Caco-2 (cell line): ENCODE data around the gene HDAC9. TPM values are rescaled to one million over a fixed set of nuclear protein-coding genes. Genes with fewer than 3 reads are reported as not detected.

ENCODE experiments used
- BruUV-seq: library from RNA; stranded (reverse); fragments of 400-500 nt; replicated peaks from 2 replicates; lab custom pipeline; 2021; lab: Mats Ljungman, UMichigan
- CTCF ChIA-PET: fragments of 300-600 bp; sonication (Branson Sonifier 250); formaldehyde crosslinking; loops from one replicate; lab custom pipeline; 2022; ENCODE audit warnings: antibody characterized with exemption; lab: Charles Lee
- POLR2A ChIA-PET: fragments of 300-600 bp; sonication (Branson Sonifier 250); formaldehyde crosslinking; loops from one replicate; lab custom pipeline; 2022; ENCODE audit warnings: antibody characterized with exemption; lab: Charles Lee
- DNase-seq, 2 experiments: peaks; one replicate each; pipeline versions ENCODE4 v3.0.0 to v3.0.0-alpha.2; 2020 to 2022
- H3K27me3 ChIP-seq: replicated peaks from 2 replicates; pipeline ENCODE4 v1.6.0; 2011; ENCODE audit warnings: low read length; ENCODE audit not compliant: control insufficient read depth, insufficient read depth
- H3K36me3 ChIP-seq: 2 replicates; pipeline ENCODE4 v1.5.1; 2011; ENCODE audit warnings: low read length; ENCODE audit not compliant: control insufficient read depth, insufficient read depth
- H3K4me1 ChIP-seq: fragments of 250-450 bp; sonication (Bioruptor Pico); 2 replicates; pipeline ENCODE4 v1.5.1; 2020; ENCODE audit warnings: mild to moderate bottlenecking
- H3K4me3 ChIP-seq: 2 replicates; pipeline ENCODE4 v1.5.1; 2011; ENCODE audit warnings: low read depth, mild to moderate bottlenecking, control low read depth, low read length
- H3K9me3 ChIP-seq: fragments of 250-450 bp; sonication (Bioruptor Pico); 2 replicates; pipeline ENCODE4 v1.5.1; 2020; ENCODE audit warnings: mild to moderate bottlenecking, moderate library complexity
- H3K27ac Mint-ChIP-seq: one replicate; pipeline ENCODE4 v1.8.0; 2022; ENCODE audit warnings: mixed read lengths; ENCODE audit not compliant: unreplicated experiment
- H3K27me3 Mint-ChIP-seq: one replicate; pipeline ENCODE4 v1.8.0; 2022; ENCODE audit warnings: mixed read lengths; ENCODE audit not compliant: insufficient read depth, unreplicated experiment
- H3K36me3 Mint-ChIP-seq: one replicate; pipeline ENCODE4 v1.8.0; 2022; ENCODE audit warnings: mild to moderate bottlenecking, mixed read lengths; ENCODE audit not compliant: insufficient read depth, unreplicated experiment
- H3K4me1 Mint-ChIP-seq: one replicate; pipeline ENCODE4 v1.8.0; 2022; ENCODE audit warnings: low read depth, mixed read lengths; ENCODE audit not compliant: unreplicated experiment
- H3K4me3 Mint-ChIP-seq: one replicate; pipeline ENCODE4 v1.8.0; 2022; ENCODE audit warnings: mild to moderate bottlenecking, moderate library complexity, mixed read lengths; ENCODE audit not compliant: unreplicated experiment
- H3K9me3 Mint-ChIP-seq: one replicate; pipeline ENCODE4 v1.8.0; 2022; ENCODE audit warnings: mixed read lengths; ENCODE audit not compliant: unreplicated experiment
- CTCF ChIP-seq, 2 experiments: fragments of 200-600 bp in 1 of 2; IDR thresholded peaks; 1 replicate in 1 of 2; 2 replicates in 1 of 2; pipeline versions ENCODE4 v1.5.1 to v1.8.0; 2011 to 2022; ENCODE audit warnings: antibody characterized with exemption in 1 of 2, control low read depth in 1 of 2, inconsistent platforms in 1 of 2, low read depth in 1 of 2, low read length in 1 of 2, mild to moderate bottlenecking in 1 of 2, moderate library complexity in 1 of 2; ENCODE audit not compliant: insufficient read depth in 1 of 2, severe bottlenecking in 1 of 2, unreplicated experiment in 1 of 2
- intact Hi-C: fragments of 100-400 bp; cut with micrococcal nuclease; formaldehyde crosslinking; loops from one replicate; pipeline ENCODE4 v1.10.0; 2022; ENCODE audit not compliant: unreplicated experiment
- total RNA-seq: library from RNA; stranded (reverse); gene quantifications from 2 replicates; pipeline ENCODE4 v1.2.3, GENCODE V29; 2022

The HDAC9 gene
- total RNA-seq, 1 experiment from 2014 or later: 0.27 TPM

DNA sequence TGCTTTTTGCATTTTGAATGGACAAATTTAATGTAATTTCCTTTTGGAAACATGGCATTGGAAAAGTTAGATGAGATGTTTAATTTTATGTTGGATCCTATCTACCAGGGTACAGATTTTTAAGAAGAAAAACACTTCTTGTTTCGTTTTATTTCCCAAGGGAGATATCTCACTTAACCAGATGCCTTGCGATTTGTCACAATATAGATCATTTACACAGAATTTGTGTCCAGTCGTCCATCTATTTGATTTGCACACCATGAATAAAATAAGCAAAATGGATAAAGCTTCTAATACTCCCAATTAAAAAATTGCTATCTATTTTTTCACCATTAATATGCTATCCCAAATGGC is 25.7 kb downstream of the HDAC9 start:
- Histone ChIP-seq H3K4me3 (no peak overlapping the region), H3K9me3 (no peaks in the 10 kb centered on the region), H3K4me1 (no peaks in the 10 kb centered on the region), H3K27me3 (no peaks in the 10 kb centered on the region), H3K36me3 (no peaks in the 10 kb centered on the region)
- H3K4me3 Mint-ChIP-seq: no peak overlapping the region
- no peak overlapping the region for H3K27ac Mint-ChIP-seq
- H3K36me3 Mint-ChIP-seq: no peaks in the 10 kb centered on the region
- no peaks in the 10 kb centered on the region for H3K9me3 Mint-ChIP-seq
- H3K27me3 Mint-ChIP-seq: no peaks in the 10 kb centered on the region
- TF ChIP-seq CTCF (IDR thresholded peaks at IDR 0.05; ENCODE audit: insufficient read depth in 1 of 2, low read depth in 1 of 2, low read length in 1 of 2, severe bottlenecking in 1 of 2, unreplicated experiment in 1 of 2): no peak
- DNase-seq: no peak
- CTCF ChIA-PET: no interaction called here
- intact Hi-C loops: no loop called here
- H3K4me1 Mint-ChIP-seq: no peaks in the 10 kb centered on the region
- no TSS peak for BruUV-seq
- POLR2A ChIA-PET: no interaction called here

DNA sequence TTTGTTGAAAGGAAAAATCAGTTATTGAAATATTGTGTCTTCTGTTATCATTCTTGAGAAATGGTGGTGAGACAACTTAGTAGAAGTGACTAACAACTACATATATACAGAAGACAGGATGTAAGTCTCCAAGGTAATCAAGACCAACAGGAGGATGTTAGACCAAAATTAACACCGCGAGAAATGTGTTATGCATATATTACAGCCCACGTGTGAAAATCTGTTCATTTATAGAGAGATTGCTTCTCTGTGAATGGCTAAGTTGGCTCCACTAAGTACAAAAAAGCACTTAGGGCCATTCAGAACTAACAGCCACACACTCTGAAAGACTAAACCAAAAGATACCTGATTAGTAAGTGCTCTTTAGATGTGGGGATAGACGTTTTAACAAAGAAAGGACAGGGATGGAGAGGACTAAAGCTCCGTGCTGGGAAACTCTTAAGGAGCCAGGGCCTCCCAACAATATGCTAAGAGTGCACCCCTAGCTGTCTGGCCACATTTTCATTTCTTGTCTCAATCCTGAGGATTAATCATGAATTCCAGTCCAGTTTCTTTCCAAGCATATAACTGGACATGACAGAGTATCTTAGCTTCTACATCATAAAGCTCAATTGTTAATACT is 26.5 kb downstream of the HDAC9 start:
- TF ChIP-seq CTCF (IDR thresholded peaks at IDR 0.05; ENCODE audit: insufficient read depth in 1 of 2, low read depth in 1 of 2, low read length in 1 of 2, severe bottlenecking in 1 of 2, unreplicated experiment in 1 of 2): no peak
- CTCF ChIA-PET: no interaction called here
- H3K27me3 Mint-ChIP-seq: no peaks in the 10 kb centered on the region
- H3K9me3 Mint-ChIP-seq: no peaks in the 10 kb centered on the region
- H3K4me3 Mint-ChIP-seq: no peak overlapping the region
- DNase-seq: no peak
- Histone ChIP-seq H3K9me3 (no peaks in the 10 kb centered on the region), H3K27me3 (no peaks in the 10 kb centered on the region), H3K4me1 (no peaks in the 10 kb centered on the region), H3K36me3 (no peaks in the 10 kb centered on the region), H3K4me3 (no peak overlapping the region)
- intact Hi-C loops: no loop called here
- no peak overlapping the region for H3K27ac Mint-ChIP-seq
- no peaks in the 10 kb centered on the region for H3K36me3 Mint-ChIP-seq
- H3K4me1 Mint-ChIP-seq: no peaks in the 10 kb centered on the region
- no TSS peak for BruUV-seq
- POLR2A ChIA-PET: no interaction called here

- Histone ChIP-seq H3K4me3 (no peak overlapping the region), H3K4me1 (no peaks in the 10 kb centered on the region), H3K27me3 (no peaks in the 10 kb centered on the region), H3K36me3 (no peaks in the 10 kb centered on the region), H3K9me3 (no peaks in the 10 kb centered on the region)
- DNase-seq: no peak
- Mint-ChIP-seq H3K27ac (no peak overlapping the region), H3K9me3 (no peaks in the 10 kb centered on the region), H3K4me1 (no peaks in the 10 kb centered on the region), H3K36me3 (no peaks in the 10 kb centered on the region), H3K4me3 (no peak overlapping the region), H3K27me3 (peaks cover 3% of the 10 kb centered on the region)
- ChIA-PET CTCF (no interaction called here), POLR2A (no interaction called here)
- TF ChIP-seq CTCF (IDR thresholded peaks at IDR 0.05; ENCODE audit: insufficient read depth in 1 of 2, low read depth in 1 of 2, low read length in 1 of 2, severe bottlenecking in 1 of 2, unreplicated experiment in 1 of 2): no peak
- BruUV-seq: no TSS peak
- intact Hi-C loops: no loop called here
These were observed 28.7 kb downstream of the HDAC9 start for GRCh38 chr7:18524248-18524647.
